H9 (cell line): ENCODE measurements around the gene SHISA9. TPM values are rescaled to one million over a fixed set of nuclear protein-coding genes. Genes with fewer than 3 reads are reported as not detected.
"Not testable (repeated sequence)": the region's sequence is repeated elsewhere in the genome, so short reads cannot be mapped to it uniquely, and the experiment has no call there.

ENCODE experiments used
- DNase-seq: peaks from one replicate; pipeline ENCODE4 v3.0.0-alpha.2; 2017
- H2AFZ ChIP-seq: one replicate; pipeline ENCODE4 v1.6.1; 2013; ENCODE audit warnings: mild to moderate bottlenecking, low read length, control low read depth, moderate library complexity
- H2AK5ac ChIP-seq: 2 replicates; pipeline ENCODE4 v1.6.1; 2013; ENCODE audit warnings: low read length, control low read depth, mixed read lengths; ENCODE audit not compliant: insufficient read length
- H2BK120ac ChIP-seq: one replicate; pipeline ENCODE4 v1.6.1; 2013; ENCODE audit warnings: low read depth, mild to moderate bottlenecking, low read length, control low read depth, inconsistent platforms; ENCODE audit not compliant: poor library complexity, severe bottlenecking
- H2BK12ac ChIP-seq: 2 replicates; pipeline ENCODE4 v1.6.1; 2013; ENCODE audit warnings: low read length, control low read depth, mixed read lengths, low read depth; ENCODE audit not compliant: insufficient read length
- H2BK15ac ChIP-seq: 2 replicates; pipeline ENCODE4 v1.6.1; 2013; ENCODE audit warnings: low read depth, low read length, control low read depth
- H2BK20ac ChIP-seq: one replicate; pipeline ENCODE4 v1.6.1; 2013; ENCODE audit warnings: low read depth, mild to moderate bottlenecking, low read length, control low read depth, inconsistent platforms; ENCODE audit not compliant: poor library complexity, severe bottlenecking
- H2BK5ac ChIP-seq: 2 replicates; pipeline ENCODE4 v1.6.1; 2013; ENCODE audit warnings: low read length, control low read depth, mixed read lengths; ENCODE audit not compliant: insufficient read length
- H3K14ac ChIP-seq: 2 replicates; pipeline ENCODE4 v1.6.1; 2013; ENCODE audit warnings: low read length, control low read depth; ENCODE audit not compliant: insufficient read depth
- H3K18ac ChIP-seq: 2 replicates; pipeline ENCODE4 v1.6.1; 2013; ENCODE audit warnings: low read depth, mild to moderate bottlenecking, mixed read lengths, low read length, control low read depth; ENCODE audit not compliant: insufficient read length
- H3K23ac ChIP-seq: 2 replicates; pipeline ENCODE4 v1.6.1; 2013; ENCODE audit warnings: low read length, control low read depth, mixed read lengths, low read depth; ENCODE audit not compliant: insufficient read length
- H3K23me2 ChIP-seq: 2 replicates; pipeline ENCODE4 v1.6.1; 2013; ENCODE audit warnings: low read depth, mild to moderate bottlenecking, mixed read lengths, low read length, control low read depth; ENCODE audit not compliant: insufficient read length, poor library complexity, severe bottlenecking
- H3K27ac ChIP-seq: 2 replicates; pipeline ENCODE4 v1.5.1; 2013; ENCODE audit warnings: low read length, control low read depth, mixed read lengths, low read depth; ENCODE audit not compliant: insufficient read length
- H3K27me3 ChIP-seq: 2 replicates; pipeline ENCODE4 v1.6.1; 2013; ENCODE audit warnings: low read length, control low read depth, inconsistent platforms; ENCODE audit not compliant: insufficient read depth
- H3K4ac ChIP-seq: 2 replicates; pipeline ENCODE4 v1.6.1; 2013; ENCODE audit warnings: low read depth, mild to moderate bottlenecking, control low read depth, inconsistent platforms, low read length, moderate library complexity
- H3K4me1 ChIP-seq: 2 replicates; pipeline ENCODE4 v1.6.1; 2013; ENCODE audit warnings: low read length, control low read depth, inconsistent platforms; ENCODE audit not compliant: insufficient read depth
- H3K4me2 ChIP-seq: 2 replicates; pipeline ENCODE4 v1.6.1; 2013; ENCODE audit warnings: low read length, control low read depth, mixed read lengths; ENCODE audit not compliant: insufficient read length, insufficient read depth
- H3K56ac ChIP-seq: 2 replicates; pipeline ENCODE4 v1.6.1; 2013; ENCODE audit warnings: low read depth, mild to moderate bottlenecking, mixed read lengths, low read length, control low read depth; ENCODE audit not compliant: insufficient read length
- H3K79me1 ChIP-seq: 2 replicates; pipeline ENCODE4 v1.6.1; 2013; ENCODE audit warnings: low read depth, mild to moderate bottlenecking, moderate library complexity, low read length, control low read depth, inconsistent platforms; ENCODE audit not compliant: insufficient read depth, poor library complexity, severe bottlenecking
- H3K79me2 ChIP-seq: 2 replicates; pipeline ENCODE4 v1.6.1; 2013; ENCODE audit warnings: low read length, control low read depth, inconsistent platforms; ENCODE audit not compliant: insufficient read depth
- H3K9ac ChIP-seq: 2 replicates; pipeline ENCODE4 v1.6.1; 2013; ENCODE audit warnings: low read length, control low read depth, mixed read lengths; ENCODE audit not compliant: insufficient read length; ENCODE audit errors: extremely low read depth
- H3K9me3 ChIP-seq: one replicate; pipeline ENCODE4 v1.6.1; 2013; ENCODE audit warnings: low read depth, low read length, inconsistent platforms; ENCODE audit not compliant: control insufficient read depth
- H3T11ph ChIP-seq: one replicate; pipeline ENCODE4 v1.6.1; 2013; ENCODE audit warnings: mild to moderate bottlenecking, low read length, control low read depth, inconsistent platforms
- H4K20me1 ChIP-seq: one replicate; pipeline ENCODE4 v1.6.1; 2013; ENCODE audit not compliant: control insufficient read depth, insufficient read length, insufficient read depth
- H4K5ac ChIP-seq: 2 replicates; pipeline ENCODE4 v1.6.1; 2013; ENCODE audit warnings: low read depth, mild to moderate bottlenecking, mixed read lengths, low read length, control low read depth; ENCODE audit not compliant: insufficient read length
- H4K8ac ChIP-seq: replicated peaks from 2 replicates; pipeline ENCODE4 v1.6.1; 2013; ENCODE audit warnings: low read length, control low read depth, mixed read lengths, low read depth; ENCODE audit not compliant: insufficient read length
- H4K91ac ChIP-seq: 2 replicates; pipeline ENCODE4 v1.6.1; 2013; ENCODE audit warnings: low read depth, mild to moderate bottlenecking, moderate library complexity, mixed read lengths, low read length, control low read depth; ENCODE audit not compliant: insufficient read length
- H3K27ac Mint-ChIP-seq, 3 experiments: 2 replicates in 2 of 3; 3 replicates in 1 of 3; pipeline ENCODE4 v1.8.0; 2020 to 2021; ENCODE audit warnings: mixed read lengths in 3 of 3, mild to moderate bottlenecking in 1 of 3, moderate library complexity in 1 of 3
- H3K27me3 Mint-ChIP-seq: 2 replicates; pipeline ENCODE4 v1.8.0; 2021; ENCODE audit warnings: low read depth, mild to moderate bottlenecking, moderate library complexity, mixed read lengths
- H3K36me3 Mint-ChIP-seq, 3 experiments: 2 replicates in 2 of 3; 3 replicates in 1 of 3; pipeline ENCODE4 v1.8.0; 2020 to 2021; ENCODE audit warnings: low read depth in 3 of 3, mixed read lengths in 3 of 3; ENCODE audit not compliant: insufficient read depth in 1 of 3
- H3K4me1 Mint-ChIP-seq, 2 experiments: 2 replicates each; pipeline ENCODE4 v1.8.0; 2020; ENCODE audit warnings: mixed read lengths in 2 of 2
- H3K4me3 Mint-ChIP-seq, 2 experiments: 2 replicates in 1 of 2; 3 replicates in 1 of 2; pipeline ENCODE4 v1.8.0; 2020 to 2021; ENCODE audit warnings: mild to moderate bottlenecking in 2 of 2, mixed read lengths in 2 of 2, moderate library complexity in 1 of 2
- H3K9me3 Mint-ChIP-seq, 2 experiments: 2 replicates in 1 of 2; 3 replicates in 1 of 2; pipeline ENCODE4 v1.8.0; 2020; ENCODE audit warnings: mild to moderate bottlenecking in 2 of 2, mixed read lengths in 2 of 2, moderate library complexity in 1 of 2
- CTCF ChIP-seq: fragments of 200-600 bp; sonication (generic); conservative IDR thresholded peaks from 3 replicates; pipeline ENCODE4 v1.8.0; 2021; ENCODE audit warnings: antibody characterized with exemption, mild to moderate bottlenecking
- WGBS: extraction: QIAGEN DNeasy Blood & Tissue Kit; methylation state at CpG from one replicate; pipeline ENCODE4 v1.1.7; 2013; ENCODE audit warnings: missing lambda C conversion rate, low lambda C conversion rate, mixed read lengths; ENCODE audit not compliant: insufficient read length; ENCODE audit errors: extremely low coverage; 5-methylcytosine and 5-hydroxymethylcytosine counted together
- total RNA-seq: library from RNA; stranded (reverse); gene quantifications from 2 replicates; pipeline ENCODE4 v1.2.1, GENCODE V29; 2021

SHISA9 gene
- total RNA-seq, 1 experiment from 2014 or later: 7.0 TPM

- Histone ChIP-seq H3K23ac (no peak overlapping the region), H2BK20ac (no peak overlapping the region), H3K9ac (no peak overlapping the region), H3K18ac (no peak overlapping the region), H2BK5ac (no peak overlapping the region), H3K4ac (no peak overlapping the region), H4K91ac (no peak overlapping the region), H3K79me1 (no peaks in the 10 kb centered on the region), H4K8ac (no peak overlapping the region), H3K27ac (no peak overlapping the region), H3T11ph (no peak overlapping the region), H3K27me3 (no peaks in the 10 kb centered on the region), H3K14ac (no peak overlapping the region), H3K56ac (no peak overlapping the region), H3K9me3 (no peaks in the 10 kb centered on the region), H4K5ac (no peak overlapping the region), H2BK12ac (no peak overlapping the region), H3K79me2 (no peaks in the 10 kb centered on the region), H3K4me2 (no peak overlapping the region), H3K4me1 (no peaks in the 10 kb centered on the region), H2BK15ac (no peak overlapping the region), H2AK5ac (no peak overlapping the region), H2AFZ (no peak overlapping the region), H2BK120ac (no peak overlapping the region), H3K23me2 (no peaks in the 10 kb centered on the region), H4K20me1 (no peaks in the 10 kb centered on the region)
- Mint-ChIP-seq H3K27ac (no peak overlapping the region), H3K4me3 (no peak overlapping the region), H3K27me3 (no peaks in the 10 kb centered on the region), H3K36me3 (peaks cover 0 to 3% (median 0%) of the 10 kb centered on the region in 3 experiments; a peak in 2 of 7 replicates), H3K4me1 (no peaks in the 10 kb centered on the region), H3K9me3 (peaks cover 5 to 10% of the 10 kb centered on the region in 2 experiments; a peak in 4 of 5 replicates)
- no CpG with 5 or more reads among the region's 3 CpGs for WGBS
- DNase-seq: no peak
- no peak for TF ChIP-seq CTCF
Measured at GRCh38 chr16:12853972-12854371, 47.4 kb upstream of the SHISA9 start.

- not testable (repeated sequence) for H4K8ac ChIP-seq, H3K79me1 ChIP-seq, H2BK20ac ChIP-seq, H3K4me2 ChIP-seq, H3K4me1 Mint-ChIP-seq, H4K20me1 ChIP-seq, H4K5ac ChIP-seq, H3K23me2 ChIP-seq, DNase-seq, H3K27me3 Mint-ChIP-seq, H2BK15ac ChIP-seq, H3K27ac Mint-ChIP-seq, H3K27me3 ChIP-seq, H2AK5ac ChIP-seq, H3K56ac ChIP-seq, H3K4me3 Mint-ChIP-seq, H3T11ph ChIP-seq, H2BK12ac ChIP-seq, H3K4me1 ChIP-seq, H4K91ac ChIP-seq, H2BK5ac ChIP-seq, H3K4ac ChIP-seq, H2BK120ac ChIP-seq, H3K27ac ChIP-seq, H2AFZ ChIP-seq, H3K23ac ChIP-seq, H3K9me3 Mint-ChIP-seq, H3K36me3 Mint-ChIP-seq, H3K14ac ChIP-seq, H3K9me3 ChIP-seq, H3K18ac ChIP-seq, H3K79me2 ChIP-seq, H3K9ac ChIP-seq
- whole genome bisulfite sequencing: no CpG with 5 or more reads among the region's 2 CpGs
Measured at GRCh38 chr16:12857435-12857834, 44.0 kb upstream of the SHISA9 start.
